Measurements from ENCODE around the gene DLX1.
"Not testable (repeated sequence)": the region's sequence is repeated elsewhere in the genome, so short reads cannot be mapped to it uniquely, and the experiment has no call there.

The DLX1 gene

DNA sequence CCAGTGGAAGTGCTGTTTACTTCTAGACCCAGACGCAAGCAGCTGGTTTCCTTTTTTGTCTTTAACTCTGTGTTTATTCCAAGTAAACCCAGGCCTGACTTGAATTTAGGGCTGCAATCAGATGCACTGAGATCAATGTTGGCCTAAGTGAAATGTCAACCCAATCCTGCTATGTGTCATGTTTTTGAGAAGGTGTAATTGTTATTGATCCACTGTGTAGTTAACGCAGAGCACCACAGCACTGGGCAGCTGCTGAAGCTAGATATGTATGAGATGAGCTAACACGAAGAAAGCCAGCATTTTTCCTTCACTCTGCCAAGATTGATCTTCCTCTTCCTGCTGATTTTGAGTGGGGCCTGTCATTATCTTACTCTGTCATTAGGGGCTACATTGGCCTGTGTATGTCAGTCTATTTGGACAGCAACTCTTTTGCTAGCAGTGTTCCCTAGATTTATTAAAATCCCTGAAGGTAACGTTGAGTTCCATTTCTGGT is 18.9 kb upstream of the DLX1 start:
- no peak for FAIRE-seq

DNA sequence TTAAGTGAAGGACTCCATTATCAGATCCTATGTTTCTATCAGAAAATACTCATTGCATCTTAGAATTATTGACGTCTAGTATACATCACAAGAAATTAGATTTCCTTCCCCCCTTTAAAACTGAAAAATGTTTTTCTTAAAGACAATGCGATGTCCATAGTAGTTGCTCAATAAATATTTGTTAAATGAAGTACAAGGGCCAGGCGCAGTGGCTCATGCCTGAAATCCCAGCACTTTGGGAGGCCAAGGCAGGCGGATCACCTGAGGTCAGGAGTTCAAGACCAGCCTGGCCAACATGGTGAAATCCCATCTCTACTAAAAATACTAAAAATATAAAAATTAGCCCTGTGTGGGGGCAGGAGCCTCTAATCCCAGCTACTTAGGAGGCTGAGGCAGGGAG is 17.4 kb upstream of the DLX1 start:
- not testable (repeated sequence) for FAIRE-seq

- no peak for FAIRE-seq
These were observed 14.4 kb upstream of the DLX1 start for GRCh38 chr2:172070936-172071335.

DNA sequence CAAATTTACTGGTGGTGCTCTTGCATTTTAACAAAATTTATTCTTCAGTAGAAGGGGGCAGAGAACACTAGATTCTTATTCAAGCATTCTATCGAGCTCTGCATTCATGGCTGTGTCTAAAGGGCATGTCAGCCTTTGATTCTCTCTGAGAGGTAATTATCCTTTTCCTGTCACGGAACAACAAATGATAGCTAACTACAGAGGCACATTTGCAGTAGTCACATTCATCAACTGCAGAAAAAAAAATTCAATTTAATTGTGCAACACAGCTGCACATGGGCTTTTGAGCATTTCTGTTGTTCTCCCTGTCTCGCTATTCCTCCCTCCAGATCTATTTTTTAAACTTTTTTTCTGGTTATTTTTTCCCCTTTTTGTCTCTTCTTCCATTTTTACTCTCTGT is 13.0 kb upstream of the DLX1 start:
- no peak for FAIRE-seq

GRCh38 chr2:172072706-172073105 is 12.6 kb upstream of the DLX1 start:
- no peak for FAIRE-seq

DNA sequence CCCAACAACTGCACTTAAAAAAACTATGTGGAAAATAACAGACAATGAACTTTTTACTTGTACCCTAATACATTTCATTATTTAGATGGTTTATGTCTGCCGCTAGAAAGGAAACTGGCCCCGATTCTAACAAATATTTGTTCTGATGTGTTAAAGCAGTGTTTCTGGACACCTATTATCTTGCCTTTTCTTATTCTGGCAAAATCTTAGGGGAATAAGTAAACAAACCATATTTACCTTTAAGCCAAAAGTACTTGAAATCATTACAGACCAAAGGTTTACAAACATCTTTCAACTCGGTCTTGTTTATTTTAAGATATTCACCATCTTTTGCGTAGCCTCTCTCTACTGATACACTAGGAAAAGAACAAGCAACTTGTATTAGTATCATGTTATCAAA is 11.8 kb upstream of the DLX1 start:
- no peak for FAIRE-seq

DNA sequence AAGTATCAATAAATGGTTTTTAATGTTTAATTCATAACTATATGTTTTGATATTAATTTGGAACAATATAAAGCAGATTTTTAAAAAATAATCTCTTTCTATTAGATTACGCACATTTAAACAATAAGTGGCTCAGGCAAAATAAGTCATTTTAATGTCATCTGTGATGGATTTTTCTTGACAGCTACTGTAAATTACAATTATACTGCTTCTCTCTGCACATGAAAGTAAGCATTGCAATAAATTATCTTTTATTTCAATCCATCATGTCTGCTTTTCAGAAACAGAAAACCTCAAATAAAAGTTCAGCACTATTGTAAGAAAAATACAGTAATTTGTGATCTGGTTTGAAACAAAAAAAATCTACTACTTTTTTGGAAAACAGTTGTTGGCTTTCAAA is 11.1 kb upstream of the DLX1 start:
- peak; percentile 95 for FAIRE-seq

GRCh38 chr2:172079416-172079815 is 5.9 kb upstream of the DLX1 start:
- FAIRE-seq, result peak; percentile 95

DNA sequence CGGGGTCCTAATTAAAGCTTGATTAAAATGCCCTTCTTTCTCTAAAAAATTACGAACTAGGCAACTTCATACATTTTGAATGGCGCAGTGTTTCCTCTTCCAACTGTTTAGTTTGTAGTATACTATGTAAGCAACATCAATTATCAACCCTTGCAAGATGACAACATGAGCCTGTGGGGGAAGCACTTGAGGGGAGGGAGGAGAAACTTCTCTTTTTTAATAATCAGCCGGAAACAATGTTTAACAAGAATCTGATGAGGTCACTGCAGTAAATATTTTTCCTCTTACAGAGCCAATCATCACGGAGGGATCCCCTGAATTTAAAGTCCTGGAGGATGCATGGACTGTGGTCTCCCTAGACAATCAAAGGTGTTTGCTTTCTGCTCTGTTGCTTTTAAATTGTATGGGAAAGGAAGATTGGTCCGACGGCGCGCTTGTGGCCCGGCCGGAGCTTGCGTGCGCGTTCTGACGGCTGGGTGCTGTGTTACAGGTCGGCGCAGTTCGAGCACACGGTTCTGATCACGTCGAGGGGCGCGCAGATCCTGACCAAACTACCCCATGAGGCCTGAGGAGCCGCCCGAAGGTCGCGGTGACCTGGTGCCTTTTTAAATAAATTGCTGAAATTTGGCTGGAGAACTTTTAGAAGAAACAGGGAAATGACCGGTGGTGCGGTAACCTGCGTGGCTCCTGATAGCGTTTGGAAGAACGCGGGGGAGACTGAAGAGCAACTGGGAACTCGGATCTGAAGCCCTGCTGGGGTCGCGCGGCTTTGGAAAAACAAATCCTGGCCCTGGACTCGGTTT is 5.3 kb upstream of the DLX1 start:
- FAIRE-seq, result no peak

GRCh38 chr2:172080641-172081220 is 4.6 kb upstream of the DLX1 start:
- FAIRE-seq, result no peak

- no peak for FAIRE-seq
These were observed 3.9 kb upstream of the DLX1 start for GRCh38 chr2:172081221-172082022.

DNA sequence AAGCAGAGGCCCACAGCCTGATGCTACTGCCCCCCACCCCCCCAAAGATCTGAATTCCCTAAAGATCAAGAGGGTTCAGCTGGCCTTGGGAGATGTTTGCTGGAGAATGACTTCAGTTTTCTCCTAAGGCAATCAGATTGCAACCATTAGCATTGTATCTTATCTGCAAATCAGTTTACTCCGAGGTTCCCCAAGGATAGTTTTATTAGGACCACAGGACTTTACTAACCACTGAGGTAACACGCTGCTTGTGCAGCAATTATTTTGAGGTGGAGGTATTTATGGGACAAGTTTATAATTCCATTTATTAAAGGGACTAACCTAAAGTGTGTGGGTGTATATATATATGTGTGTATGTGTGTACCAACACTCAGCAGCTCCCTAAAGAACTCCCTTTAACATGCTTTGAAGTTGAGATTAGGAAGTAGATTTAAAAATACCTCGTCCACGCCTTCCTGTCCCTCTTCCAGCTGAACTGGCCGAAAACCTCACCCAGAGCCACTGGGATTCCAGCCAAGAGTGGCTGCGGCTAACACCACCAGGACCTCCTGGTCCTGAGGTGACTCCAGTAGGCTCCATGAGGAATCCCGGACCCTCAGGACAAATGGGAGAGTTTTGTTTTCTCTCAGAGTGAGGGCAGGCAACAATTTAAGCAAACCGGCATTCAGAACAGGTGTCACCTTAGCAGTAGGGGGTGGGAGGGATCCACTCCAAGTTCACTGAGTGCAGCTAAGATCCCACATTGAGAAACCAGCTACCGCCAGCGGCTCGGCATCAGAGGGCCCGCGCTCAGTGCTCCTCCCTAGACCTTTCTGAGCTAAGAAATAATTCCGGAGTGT is 3.0 kb upstream of the DLX1 start:
- peak; percentile 81 for FAIRE-seq

- no peak for FAIRE-seq
These were observed 2.2 kb upstream of the DLX1 start for GRCh38 chr2:172082944-172083627.

GRCh38 chr2:172083628-172084394 is 1.5 kb upstream of the DLX1 start:
- no peak for FAIRE-seq

DNA sequence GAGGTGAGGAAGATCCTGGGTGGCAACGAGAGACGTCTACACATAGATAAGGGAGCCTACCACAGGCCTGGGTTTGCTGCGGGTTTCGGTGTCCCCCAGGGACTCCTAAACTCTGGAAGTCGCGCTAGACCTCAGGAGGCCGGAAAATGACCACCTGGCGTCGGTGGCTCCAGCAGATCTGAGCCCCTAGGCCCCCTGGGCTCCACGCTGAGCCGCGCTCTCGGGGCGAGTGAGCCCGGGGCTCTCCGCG is 987 bp upstream of the DLX1 start:
- FAIRE-seq, result no peak

- peak; percentile 98 for FAIRE-seq
These were observed 455 bp upstream of the DLX1 start for GRCh38 chr2:172084645-172085459.

DNA sequence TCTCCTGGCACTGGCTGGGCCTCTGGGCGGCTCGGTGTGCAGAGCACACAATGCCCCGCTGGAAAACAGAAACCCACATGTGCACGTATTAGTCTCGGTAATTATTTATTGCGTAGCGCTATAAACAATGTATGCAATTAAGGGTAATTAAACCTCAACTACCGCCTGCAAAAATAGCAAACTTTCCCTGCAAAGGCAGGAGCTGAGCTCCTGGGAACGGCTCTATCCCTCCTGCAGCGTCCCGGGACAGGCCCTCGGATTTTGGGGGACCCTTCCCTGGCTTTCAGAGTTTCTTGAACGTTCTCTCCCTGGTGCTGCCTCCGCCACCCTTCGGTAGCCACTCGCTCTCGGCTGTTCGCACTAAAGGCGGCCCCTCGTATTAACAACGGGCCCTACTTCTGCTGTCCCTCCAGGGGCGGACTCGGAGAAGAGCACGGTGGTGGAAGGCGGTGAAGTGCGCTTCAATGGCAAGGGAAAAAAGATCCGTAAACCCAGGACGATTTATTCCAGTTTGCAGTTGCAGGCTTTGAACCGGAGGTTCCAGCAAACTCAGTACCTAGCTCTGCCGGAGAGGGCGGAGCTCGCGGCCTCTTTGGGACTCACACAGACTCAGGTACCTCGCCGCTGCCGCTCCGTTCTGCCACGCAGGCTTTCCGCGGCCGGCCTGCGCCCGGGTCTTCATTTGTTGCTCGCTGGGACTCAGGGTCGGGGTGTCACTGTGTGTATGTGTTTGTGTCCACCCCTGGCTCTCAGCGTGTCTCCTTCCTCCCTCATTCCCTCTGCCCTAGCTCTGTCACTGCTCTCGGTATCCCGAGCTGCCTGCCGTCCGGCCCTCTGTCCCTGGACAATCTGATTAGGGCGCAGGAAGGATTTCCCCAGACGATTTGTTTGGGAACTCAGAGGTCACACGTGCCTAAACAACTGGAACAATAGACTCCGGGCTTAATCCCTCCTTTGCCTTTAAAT is 1.2 kb downstream of the DLX1 start:
- no peak for FAIRE-seq

DNA sequence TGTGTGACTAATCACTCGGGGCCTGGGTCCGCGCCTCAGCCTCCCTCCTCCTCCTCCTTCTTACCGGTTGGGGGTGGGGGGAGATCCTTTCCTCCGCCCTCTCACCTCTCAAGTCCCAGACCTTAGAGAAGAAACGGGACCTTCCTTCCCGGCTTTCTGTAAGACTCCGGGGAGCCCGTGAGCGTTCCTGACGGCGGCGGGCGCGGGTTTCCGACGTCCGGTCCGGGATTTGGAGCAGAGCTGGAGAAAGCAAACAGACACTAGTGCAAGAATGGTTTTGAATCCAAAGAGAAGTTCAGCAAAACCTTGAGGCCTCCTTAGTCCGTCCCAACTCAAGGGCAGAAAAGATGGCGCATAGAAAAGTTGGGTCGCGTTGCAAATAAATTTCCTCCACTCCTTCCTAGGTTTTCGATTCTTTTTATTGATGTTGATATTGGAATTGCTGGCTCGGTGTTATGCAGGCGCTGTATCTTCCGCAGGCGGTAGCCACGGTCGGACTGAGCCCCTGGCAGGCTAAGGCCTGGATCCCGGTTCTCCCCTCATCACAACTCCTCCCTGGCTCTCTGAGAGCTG is 2.0 kb downstream of the DLX1 start:
- FAIRE-seq, result peak; percentile 85

- FAIRE-seq, result no peak
These were observed 2.5 kb downstream of the DLX1 start for GRCh38 chr2:172087780-172088244.

All from G401.6 (cell line).